Retina (tissue), 1 donor: ENCODE measurements around the gene ZMYND8.
"Not testable (repeated sequence)": the region's sequence is repeated elsewhere in the genome, so short reads cannot be mapped to it uniquely, and the experiment has no call there.

ENCODE experiments used
- DNase-seq: peaks from one replicate; pipeline ENCODE4 v3.0.0-alpha.2; 2016

The ZMYND8 gene

GRCh38 chr20:47222468-47223119 is 133.9 kb downstream of the ZMYND8 start:
- DNase-seq = no peak

DNA sequence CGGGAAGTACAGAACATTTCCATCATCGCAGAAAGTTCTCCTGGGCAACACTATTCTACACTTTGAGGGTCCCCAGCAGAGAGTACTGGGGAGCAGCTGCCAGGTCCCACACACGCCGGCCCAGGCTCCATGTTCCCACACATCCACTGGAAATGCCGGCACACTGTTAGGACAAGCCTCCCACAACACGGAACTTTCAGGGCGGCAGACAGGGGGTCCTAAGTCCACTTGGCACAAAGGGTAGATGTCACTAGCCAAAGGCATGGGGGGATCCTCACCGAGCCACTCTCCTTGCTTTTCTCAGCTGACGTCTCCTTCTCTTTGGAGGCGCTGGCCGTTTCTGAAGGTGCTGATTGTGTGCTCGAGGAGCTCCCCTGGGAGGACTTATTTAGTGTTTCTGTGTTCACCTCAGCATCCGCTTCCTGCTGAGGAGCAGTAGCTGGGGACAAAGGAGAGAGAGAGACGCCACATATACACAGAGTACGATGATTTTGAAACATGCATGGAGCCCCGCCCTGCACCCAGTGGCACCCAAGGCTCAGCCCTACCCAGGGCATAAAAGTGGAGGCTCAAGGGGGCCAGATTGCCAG is 135.4 kb downstream of the ZMYND8 start:
- DNase-seq = no peak

- no peak for DNase-seq
Measured at GRCh38 chr20:47220161-47220582, 136.3 kb downstream of the ZMYND8 start.

DNA sequence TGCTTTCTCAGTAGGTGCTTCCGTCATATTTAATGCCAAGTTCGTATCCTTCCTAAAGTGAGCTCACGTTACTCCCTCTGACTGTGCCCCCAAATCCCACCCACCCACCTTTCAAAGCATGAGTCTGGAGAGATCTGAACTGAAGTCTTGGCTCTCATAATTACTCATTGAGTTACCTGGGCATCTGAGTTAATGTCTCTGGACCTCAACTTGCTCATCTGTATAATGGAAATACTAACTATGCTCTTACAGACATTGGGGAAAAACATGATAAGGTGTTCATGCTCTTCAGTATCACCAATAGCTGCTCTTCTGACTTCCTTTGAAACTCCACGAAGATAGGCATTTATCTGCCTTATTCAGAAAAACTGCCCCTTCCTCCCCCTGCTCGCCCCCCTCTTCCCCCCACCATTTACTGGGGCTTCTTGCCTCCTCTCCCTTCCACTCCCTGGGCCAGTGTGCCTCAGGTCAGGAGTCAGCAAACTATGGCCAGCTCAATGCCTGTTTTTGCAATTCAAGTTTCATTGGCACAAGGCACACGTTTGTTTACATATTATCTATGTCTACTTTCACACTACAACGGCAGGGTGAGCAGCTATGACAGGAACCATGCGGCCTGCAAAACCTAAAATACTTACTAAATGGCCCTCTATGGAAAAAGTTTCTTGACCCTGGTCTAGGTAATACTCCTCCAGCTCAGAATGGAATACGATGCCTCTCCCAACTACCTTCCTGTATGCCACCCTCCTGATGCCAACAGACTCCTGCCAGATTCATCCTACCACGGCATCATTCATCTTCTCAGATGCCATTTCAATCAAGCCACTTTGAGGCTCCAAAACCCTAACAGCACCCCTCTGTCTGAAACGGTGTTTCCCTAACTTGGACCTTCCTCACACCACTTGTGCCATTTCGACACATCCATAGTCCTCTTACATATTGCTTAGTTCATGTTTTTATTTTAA is 138.7 kb downstream of the ZMYND8 start:
- no peak for DNase-seq

DNA sequence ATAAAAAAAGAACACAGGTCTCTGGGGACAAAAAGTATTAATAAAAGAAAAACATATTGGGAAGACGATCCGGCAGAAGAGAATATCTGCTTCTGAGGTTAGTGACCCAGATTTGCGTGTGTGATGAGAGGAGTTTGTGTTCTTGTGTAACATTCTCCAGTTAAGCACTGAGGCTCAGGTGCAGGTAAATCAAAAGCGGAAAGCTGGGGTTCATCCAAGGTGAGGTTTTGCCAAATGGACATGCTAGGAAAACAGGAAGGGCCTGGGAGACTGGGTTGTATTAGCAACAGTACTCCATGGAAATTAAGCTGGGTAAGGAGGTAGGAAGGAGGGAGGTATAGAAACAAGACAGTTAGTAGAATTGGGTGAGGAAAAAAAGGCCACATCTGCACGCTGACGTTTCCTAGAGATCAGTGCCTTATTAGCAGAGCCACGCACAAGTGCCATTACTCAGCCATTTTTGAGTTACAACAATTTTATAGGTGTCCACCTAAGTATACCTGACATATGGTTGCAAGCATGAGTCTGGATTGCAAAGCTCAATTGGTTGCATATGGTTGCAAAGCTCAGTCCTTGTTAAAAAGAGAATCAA is 139.6 kb downstream of the ZMYND8 start:
- DNase-seq = no peak

DNA sequence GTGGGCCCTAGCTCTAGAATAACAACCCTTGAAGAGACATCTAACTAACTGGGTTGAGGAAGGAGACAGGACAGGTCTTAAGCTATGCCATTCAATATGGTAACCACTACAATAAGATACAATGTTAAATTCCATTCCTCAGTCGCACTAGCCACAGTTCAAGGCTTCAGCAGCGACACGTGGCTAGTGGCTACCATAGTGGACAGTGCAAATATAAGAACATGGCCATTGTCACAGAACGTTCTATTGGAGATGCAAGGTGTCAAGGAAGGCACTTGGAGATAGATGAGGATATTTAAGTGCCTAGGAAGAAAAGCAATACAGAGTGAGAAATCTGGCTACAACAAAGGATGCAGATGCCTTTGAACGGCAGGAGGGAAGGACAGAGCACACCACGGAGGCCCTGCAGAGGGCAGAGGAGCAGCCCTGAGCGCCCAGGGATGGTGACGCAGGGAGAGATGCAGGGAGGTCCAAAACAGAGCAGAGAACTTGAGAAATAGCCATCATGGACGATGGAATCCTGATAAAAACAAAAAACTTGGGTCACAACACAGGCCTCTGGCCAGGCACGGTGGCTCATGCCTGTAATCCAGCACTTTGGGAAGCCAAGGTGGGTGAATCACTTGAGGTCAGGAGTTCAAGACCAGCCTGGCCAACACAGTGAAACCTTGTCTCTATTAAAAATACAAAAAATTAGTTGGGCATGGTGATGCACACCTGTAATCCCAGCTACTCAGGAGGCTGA is 140.7 kb downstream of the ZMYND8 start:
- no peak for DNase-seq

DNA sequence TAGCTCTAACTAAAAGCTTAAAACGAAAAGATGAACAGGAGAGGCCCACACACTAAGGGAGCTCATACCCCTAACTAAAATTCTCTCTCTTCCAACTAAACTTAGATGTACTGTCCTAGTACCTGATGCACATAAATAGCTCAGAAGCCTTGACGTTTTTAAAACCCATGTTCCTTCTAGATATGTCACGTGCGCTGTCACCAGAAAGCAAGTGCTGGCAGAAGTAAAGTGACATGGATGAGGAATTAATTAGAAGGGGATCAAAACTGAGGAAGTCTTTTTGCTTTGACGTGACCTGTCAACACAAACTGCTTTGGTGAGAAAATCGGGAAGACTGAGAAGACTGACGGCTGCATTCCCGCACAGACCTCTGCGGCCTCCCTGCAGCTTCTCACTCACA is 142.5 kb downstream of the ZMYND8 start:
- DNase-seq = no peak

- DNase-seq = no peak
Measured at GRCh38 chr20:47212606-47213207, 143.8 kb downstream of the ZMYND8 start.

DNA sequence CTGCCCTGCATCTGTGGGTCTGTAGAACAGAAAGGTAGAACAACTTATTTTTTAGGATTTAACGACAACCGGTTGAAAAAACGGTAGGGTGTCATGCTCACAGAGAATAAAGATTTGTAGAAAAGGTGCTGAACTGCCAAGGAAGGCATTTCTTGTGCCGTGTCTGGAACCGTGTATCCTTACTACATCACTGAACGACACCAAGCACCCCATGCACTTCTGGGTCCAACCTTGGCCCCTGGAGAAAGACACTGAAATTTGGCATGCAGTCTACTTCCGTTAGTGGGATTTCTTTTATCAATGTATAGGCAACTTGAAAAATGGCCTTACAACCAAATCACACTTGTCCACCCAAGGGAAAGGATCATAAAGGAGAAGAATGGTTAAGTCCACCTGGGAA is 145.5 kb downstream of the ZMYND8 start:
- DNase-seq = no peak

- DNase-seq = no peak
Measured at GRCh38 chr20:47210470-47210869, 146.0 kb downstream of the ZMYND8 start.

DNA sequence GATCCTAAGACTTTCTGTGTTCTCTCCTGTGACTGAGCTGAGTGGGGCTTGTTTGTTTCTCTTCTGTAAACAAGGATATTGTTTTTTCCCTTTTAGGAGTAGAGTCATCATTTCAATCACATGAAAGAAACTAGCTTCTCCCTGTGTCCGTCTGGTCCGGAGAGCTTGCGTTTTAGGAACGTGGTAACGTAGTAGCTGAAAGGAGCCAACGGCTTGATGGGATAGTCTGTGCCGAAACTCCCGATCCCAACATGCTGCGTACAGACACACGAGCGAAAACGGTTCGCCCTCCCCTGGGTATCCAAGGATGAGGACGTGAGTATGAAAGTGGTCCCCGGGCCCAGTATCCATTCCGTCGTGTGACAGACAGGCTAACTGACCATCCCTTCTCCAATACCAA is 146.5 kb downstream of the ZMYND8 start:
- DNase-seq = no peak

DNA sequence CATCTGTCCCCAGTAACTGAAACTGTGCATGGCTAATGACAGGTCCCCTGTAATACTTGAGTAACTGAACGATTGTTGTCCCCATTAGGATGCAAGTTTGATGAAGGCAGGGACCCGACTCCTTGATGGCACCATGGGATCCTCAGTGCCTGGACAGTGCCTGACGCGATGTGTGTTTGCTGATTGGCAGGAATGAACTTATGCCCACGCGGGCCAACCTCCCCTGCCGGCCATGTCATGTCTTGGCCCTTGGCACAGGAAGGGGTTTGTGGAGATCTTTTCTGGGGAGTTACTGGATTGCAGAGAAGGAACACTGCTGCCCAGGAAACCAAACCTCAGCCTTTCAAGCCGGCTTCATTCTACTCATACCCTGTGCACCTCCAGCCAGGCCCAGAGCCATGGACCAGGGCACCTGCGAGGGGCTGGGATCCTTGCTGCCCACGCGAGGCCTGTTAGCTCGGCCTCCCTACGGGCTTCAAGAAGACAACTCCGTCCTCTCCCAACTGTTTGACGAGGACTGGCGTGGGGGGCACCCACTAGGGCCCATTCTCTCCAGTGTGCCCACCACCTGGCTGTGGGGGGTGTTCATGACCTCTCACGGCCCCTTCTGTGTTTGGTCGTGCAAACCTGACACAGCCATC is 147.8 kb downstream of the ZMYND8 start:
- no peak for DNase-seq

- DNase-seq = no peak
Measured at GRCh38 chr20:47206962-47207641, 149.4 kb downstream of the ZMYND8 start.

- DNase-seq = not testable (repeated sequence)
Measured at GRCh38 chr20:47206552-47206951, 149.9 kb downstream of the ZMYND8 start.

- DNase-seq = peak; percentile 48
Measured at GRCh38 chr20:47205577-47206123, 150.8 kb downstream of the ZMYND8 start.

DNA sequence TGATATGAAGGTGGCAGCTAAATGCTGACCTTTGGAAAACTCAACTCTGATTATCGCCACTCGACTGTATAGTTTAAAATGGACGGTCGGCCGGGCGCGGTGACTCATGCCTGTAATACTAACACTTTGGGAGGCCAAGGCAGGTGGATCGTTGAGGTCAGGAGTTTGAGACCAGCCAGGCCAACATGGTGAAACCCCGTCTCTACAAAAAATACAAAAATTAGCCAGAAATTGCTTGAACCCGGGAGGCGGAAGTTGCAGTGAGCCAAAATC is 151.7 kb downstream of the ZMYND8 start:
- DNase-seq = not testable (repeated sequence)

- no peak for DNase-seq
Measured at GRCh38 chr20:47204008-47204849, 152.3 kb downstream of the ZMYND8 start.

DNA sequence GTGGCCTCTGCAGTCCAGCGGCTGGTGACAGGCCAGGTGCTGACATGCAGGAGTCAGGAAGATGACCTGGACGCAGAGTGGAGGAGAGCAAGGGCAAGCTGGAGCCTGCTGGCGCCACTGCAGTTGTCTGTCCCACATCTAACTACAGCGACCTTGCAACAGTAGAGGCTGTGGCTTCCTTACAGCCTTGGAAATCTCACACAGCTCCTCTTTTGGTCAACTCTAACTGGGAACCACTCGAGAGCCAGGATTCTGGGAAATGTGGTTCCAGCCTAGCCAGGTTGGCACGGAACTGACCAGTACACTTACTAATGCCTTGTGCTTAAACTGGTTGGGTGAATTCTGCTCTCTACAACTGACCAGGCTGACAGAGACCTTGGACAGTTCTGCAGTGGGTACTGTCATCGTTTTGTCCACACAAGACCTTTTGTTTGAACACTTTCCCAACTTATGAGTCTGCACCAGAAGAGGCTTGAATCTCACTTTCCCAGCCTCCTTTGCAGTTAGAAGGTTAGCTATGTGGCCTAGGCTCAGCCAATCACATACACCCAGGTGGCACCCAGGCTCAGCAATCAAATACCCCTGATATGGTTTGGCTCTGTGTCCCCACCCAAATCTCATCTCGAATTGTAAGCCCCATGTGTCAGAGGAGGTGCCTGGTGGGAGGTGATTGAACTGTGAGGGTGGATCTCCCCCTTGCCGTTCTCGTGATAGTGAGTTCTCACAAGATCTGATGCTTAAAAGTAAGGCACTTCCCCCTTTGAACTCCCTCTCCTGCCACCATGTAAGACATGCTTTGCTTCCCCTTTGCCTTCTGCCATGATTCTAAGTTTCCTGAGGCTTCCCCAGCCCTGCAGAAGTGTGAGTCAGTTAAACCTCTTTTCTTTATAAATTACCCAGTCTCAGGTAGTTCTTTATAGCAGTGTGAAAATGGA is 153.5 kb downstream of the ZMYND8 start:
- DNase-seq = no peak
